Caco-2 (cell line): ENCODE results near the gene NOP53. TPM values are rescaled to one million over a fixed set of nuclear protein-coding genes. Genes with fewer than 3 reads are reported as not detected.
"Not testable (repeated sequence)": the region's sequence is repeated elsewhere in the genome, so short reads cannot be mapped to it uniquely, and the experiment has no call there.

ENCODE experiments used
- BruUV-seq: library from RNA; stranded (reverse); fragments of 400-500 nt; replicated peaks from 2 replicates; lab custom pipeline; 2021; lab: Mats Ljungman, UMichigan
- CTCF ChIA-PET: fragments of 300-600 bp; sonication (Branson Sonifier 250); formaldehyde crosslinking; loops from one replicate; lab custom pipeline; 2022; ENCODE audit warnings: antibody characterized with exemption; lab: Charles Lee
- POLR2A ChIA-PET: fragments of 300-600 bp; sonication (Branson Sonifier 250); formaldehyde crosslinking; loops from one replicate; lab custom pipeline; 2022; ENCODE audit warnings: antibody characterized with exemption; lab: Charles Lee
- DNase-seq, 2 experiments: peaks; one replicate each; pipeline versions ENCODE4 v3.0.0 to v3.0.0-alpha.2; 2020 to 2022
- H3K27me3 ChIP-seq: replicated peaks from 2 replicates; pipeline ENCODE4 v1.6.0; 2011; ENCODE audit warnings: low read length; ENCODE audit not compliant: control insufficient read depth, insufficient read depth
- H3K36me3 ChIP-seq: 2 replicates; pipeline ENCODE4 v1.5.1; 2011; ENCODE audit warnings: low read length; ENCODE audit not compliant: control insufficient read depth, insufficient read depth
- H3K4me1 ChIP-seq: fragments of 250-450 bp; sonication (Bioruptor Pico); 2 replicates; pipeline ENCODE4 v1.5.1; 2020; ENCODE audit warnings: mild to moderate bottlenecking
- H3K4me3 ChIP-seq: 2 replicates; pipeline ENCODE4 v1.5.1; 2011; ENCODE audit warnings: low read depth, mild to moderate bottlenecking, control low read depth, low read length
- H3K9me3 ChIP-seq: fragments of 250-450 bp; sonication (Bioruptor Pico); 2 replicates; pipeline ENCODE4 v1.5.1; 2020; ENCODE audit warnings: mild to moderate bottlenecking, moderate library complexity
- H3K27ac Mint-ChIP-seq: one replicate; pipeline ENCODE4 v1.8.0; 2022; ENCODE audit warnings: mixed read lengths; ENCODE audit not compliant: unreplicated experiment
- H3K27me3 Mint-ChIP-seq: one replicate; pipeline ENCODE4 v1.8.0; 2022; ENCODE audit warnings: mixed read lengths; ENCODE audit not compliant: insufficient read depth, unreplicated experiment
- H3K36me3 Mint-ChIP-seq: one replicate; pipeline ENCODE4 v1.8.0; 2022; ENCODE audit warnings: mild to moderate bottlenecking, mixed read lengths; ENCODE audit not compliant: insufficient read depth, unreplicated experiment
- H3K4me1 Mint-ChIP-seq: one replicate; pipeline ENCODE4 v1.8.0; 2022; ENCODE audit warnings: low read depth, mixed read lengths; ENCODE audit not compliant: unreplicated experiment
- H3K4me3 Mint-ChIP-seq: one replicate; pipeline ENCODE4 v1.8.0; 2022; ENCODE audit warnings: mild to moderate bottlenecking, moderate library complexity, mixed read lengths; ENCODE audit not compliant: unreplicated experiment
- H3K9me3 Mint-ChIP-seq: one replicate; pipeline ENCODE4 v1.8.0; 2022; ENCODE audit warnings: mixed read lengths; ENCODE audit not compliant: unreplicated experiment
- intact Hi-C: fragments of 100-400 bp; cut with micrococcal nuclease; formaldehyde crosslinking; loops from one replicate; pipeline ENCODE4 v1.10.0; 2022; ENCODE audit not compliant: unreplicated experiment
- total RNA-seq: library from RNA; stranded (reverse); gene quantifications from 2 replicates; pipeline ENCODE4 v1.2.3, GENCODE V29; 2022
- TF ChIP-seq, protein P1 (sequence below), 2 experiments: fragments of 200-600 bp in 1 of 2; IDR thresholded peaks; 1 replicate in 1 of 2; 2 replicates in 1 of 2; pipeline versions ENCODE4 v1.5.1 to v1.8.0; 2011 to 2022; ENCODE audit warnings: antibody characterized with exemption in 1 of 2, control low read depth in 1 of 2, inconsistent platforms in 1 of 2, low read depth in 1 of 2, low read length in 1 of 2, mild to moderate bottlenecking in 1 of 2, moderate library complexity in 1 of 2; ENCODE audit not compliant: insufficient read depth in 1 of 2, severe bottlenecking in 1 of 2, unreplicated experiment in 1 of 2

Gene NOP53
- total RNA-seq, 1 experiment from 2014 or later: 347 TPM

DNA sequence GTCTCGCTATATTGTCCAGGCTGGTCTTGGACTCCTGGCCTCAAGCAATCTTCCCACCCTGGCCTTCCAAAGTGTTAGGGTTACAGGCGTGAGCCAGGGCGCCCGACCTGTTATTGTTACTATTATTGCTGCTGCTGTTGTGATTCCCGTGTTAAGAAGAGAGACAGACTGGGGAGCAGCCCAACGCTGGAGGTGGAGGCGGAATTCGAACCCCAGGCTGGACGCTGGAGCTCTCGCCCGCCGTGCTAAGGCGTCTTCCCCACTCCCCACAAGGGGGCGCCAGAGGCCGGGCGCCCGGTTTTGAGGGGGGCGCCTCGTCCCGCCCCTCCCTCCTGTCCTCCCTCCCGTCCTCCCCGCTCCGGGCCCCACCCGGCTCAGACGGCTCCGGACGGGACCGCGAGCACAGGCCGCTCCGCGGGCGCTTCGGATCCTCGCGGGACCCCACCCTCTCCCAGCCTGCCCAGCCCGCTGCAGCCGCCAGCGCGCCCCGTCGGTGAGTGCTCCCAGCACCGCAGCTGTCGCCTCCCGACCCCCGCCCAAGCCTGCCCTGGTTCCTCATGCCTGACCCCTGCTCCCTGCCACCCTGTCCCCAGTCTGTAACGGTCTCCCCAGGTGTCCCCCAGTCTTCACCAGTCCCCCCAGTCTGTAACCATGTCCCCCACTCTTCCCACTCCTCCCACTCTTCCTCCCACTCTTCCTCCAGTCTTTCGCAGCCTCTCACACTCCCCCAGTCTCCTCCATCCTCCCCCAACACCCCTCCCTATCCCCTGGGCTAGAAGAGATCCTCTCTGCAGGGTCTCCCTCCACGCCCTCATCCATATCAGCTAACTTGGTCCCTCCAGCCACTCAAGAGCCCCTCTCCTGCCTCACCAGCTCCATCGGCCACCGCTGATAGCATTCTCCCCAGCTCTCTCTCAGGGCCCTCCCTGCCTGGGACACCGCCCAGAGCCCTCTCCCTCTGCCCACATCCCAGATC lies 32.0 kb upstream of the NOP53 start, which contains the start of gene EHD2:
Gene EHD2 (plus strand): TSS at position 377 of the 976 bp plus-strand sequence. CDS start 3,191 bp downstream, outside the sequence.
- Mint-ChIP-seq H3K27ac (peak within 1 kb of the TSS; percentile 12), H3K9me3 (no peaks in the 10 kb centered on the region), H3K4me3 (peak within 1 kb of the TSS; percentile 77), H3K36me3 (peaks cover 7% of the 10 kb centered on the region), H3K27me3 (no peaks in the 10 kb centered on the region), H3K4me1 (peaks cover 10% of the 10 kb centered on the region)
- Histone ChIP-seq H3K27me3 (no peaks in the 10 kb centered on the region), H3K36me3 (no peaks in the 10 kb centered on the region), H3K4me3 (peak within 1 kb of the TSS; percentile 33), H3K9me3 (no peaks in the 10 kb centered on the region), H3K4me1 (0 out of 2 replicates have a peak, but pooled peaks cover 4% of the 10 kb centered on the region)
- intact Hi-C loops: loop anchor here (1.0 to 2.0 kb wide), 2 partner anchors 30 to 75 kb away; no protein-coding TSS in a partner anchor
- no TSS peak for BruUV-seq
- POLR2A ChIA-PET: no interaction called here
- peak in 1 of 2 experiments; percentile 74 for DNase-seq
- TF ChIP-seq, protein P1, sequence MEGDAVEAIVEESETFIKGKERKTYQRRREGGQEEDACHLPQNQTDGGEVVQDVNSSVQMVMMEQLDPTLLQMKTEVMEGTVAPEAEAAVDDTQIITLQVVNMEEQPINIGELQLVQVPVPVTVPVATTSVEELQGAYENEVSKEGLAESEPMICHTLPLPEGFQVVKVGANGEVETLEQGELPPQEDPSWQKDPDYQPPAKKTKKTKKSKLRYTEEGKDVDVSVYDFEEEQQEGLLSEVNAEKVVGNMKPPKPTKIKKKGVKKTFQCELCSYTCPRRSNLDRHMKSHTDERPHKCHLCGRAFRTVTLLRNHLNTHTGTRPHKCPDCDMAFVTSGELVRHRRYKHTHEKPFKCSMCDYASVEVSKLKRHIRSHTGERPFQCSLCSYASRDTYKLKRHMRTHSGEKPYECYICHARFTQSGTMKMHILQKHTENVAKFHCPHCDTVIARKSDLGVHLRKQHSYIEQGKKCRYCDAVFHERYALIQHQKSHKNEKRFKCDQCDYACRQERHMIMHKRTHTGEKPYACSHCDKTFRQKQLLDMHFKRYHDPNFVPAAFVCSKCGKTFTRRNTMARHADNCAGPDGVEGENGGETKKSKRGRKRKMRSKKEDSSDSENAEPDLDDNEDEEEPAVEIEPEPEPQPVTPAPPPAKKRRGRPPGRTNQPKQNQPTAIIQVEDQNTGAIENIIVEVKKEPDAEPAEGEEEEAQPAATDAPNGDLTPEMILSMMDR (IDR thresholded peaks at IDR 0.05; ENCODE audit: insufficient read depth in 1 of 2, low read depth in 1 of 2, low read length in 1 of 2, severe bottlenecking in 1 of 2, unreplicated experiment in 1 of 2): peak; percentile 90 to 98
- CTCF ChIA-PET: interaction anchor here (0.6 to 2.7 kb wide), 22 partner anchors 8 to 285 kb away, joined by 3 to 43 read pairs (median 4); partner anchors contain the start of genes KPTN and NOP53

DNA sequence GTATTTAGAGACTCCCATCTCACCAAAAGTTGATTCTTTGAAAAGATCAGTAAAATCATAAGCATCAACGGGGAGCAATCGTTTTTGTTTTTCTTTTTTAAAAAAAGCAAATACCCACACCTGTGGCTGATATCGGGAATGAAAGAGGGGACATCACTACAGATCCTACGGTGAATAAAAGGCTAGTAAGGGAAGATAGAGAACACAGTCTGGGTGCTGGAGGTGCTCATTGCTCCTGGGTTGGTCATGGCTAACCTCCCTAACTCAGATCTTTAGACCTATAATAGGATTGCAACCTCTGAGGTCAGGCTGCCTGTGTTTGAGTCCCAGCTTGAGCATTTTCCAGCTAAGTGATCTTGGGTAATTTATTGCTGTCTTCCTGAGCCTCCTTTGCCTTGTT lies 31.0 kb upstream of the NOP53 start:
- no peaks in the 10 kb centered on the region for H3K27me3 ChIP-seq
- Mint-ChIP-seq H3K36me3 (peaks cover 13% of the 10 kb centered on the region), H3K4me1 (peaks cover 16% of the 10 kb centered on the region), H3K27ac (no peak overlapping the region), H3K9me3 (no peaks in the 10 kb centered on the region), H3K4me3 (peak overlapping the region; percentile 77), H3K27me3 (no peaks in the 10 kb centered on the region)
- intact Hi-C loops: no loop called here
- no peak for DNase-seq
- ChIA-PET POLR2A (no interaction called here), CTCF (interaction anchor here (0.6 to 2.0 kb wide), 4 partner anchors 9 to 278 kb away, joined by 3 to 14 read pairs (median 6); no protein-coding TSS in a partner anchor)
- no peak overlapping the region for H3K4me3 ChIP-seq
- TSS peak; percentile 68 for BruUV-seq
- no peaks in the 10 kb centered on the region for H3K36me3 ChIP-seq
- H3K9me3 ChIP-seq: no peaks in the 10 kb centered on the region
- 0 out of 2 replicates have a peak, but pooled peaks cover 7% of the 10 kb centered on the region for H3K4me1 ChIP-seq
- TF ChIP-seq, protein P1 (IDR thresholded peaks at IDR 0.05; ENCODE audit: insufficient read depth in 1 of 2, low read depth in 1 of 2, low read length in 1 of 2, severe bottlenecking in 1 of 2, unreplicated experiment in 1 of 2): no peak

DNA sequence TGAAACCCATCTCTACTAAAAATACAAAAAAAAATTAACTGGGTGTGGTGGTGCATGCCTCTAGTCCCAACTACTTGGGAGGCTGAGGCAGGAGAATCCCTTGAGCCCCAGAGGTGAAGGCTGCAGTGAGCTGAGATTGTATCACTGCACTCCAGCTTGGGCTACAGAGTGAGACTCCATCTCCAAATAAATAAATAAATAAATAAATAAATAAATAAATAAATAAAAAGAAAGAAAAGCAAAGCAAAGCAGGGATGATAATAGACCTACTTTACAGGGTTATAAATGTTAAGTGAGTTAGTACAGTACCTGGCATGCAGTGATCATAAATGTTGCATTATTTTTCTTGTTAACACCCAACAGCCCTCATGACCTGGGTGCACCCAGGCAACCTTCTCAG lies 30.5 kb upstream of the NOP53 start:
- Mint-ChIP-seq H3K36me3 (peaks cover 13% of the 10 kb centered on the region), H3K4me1 (peaks cover 16% of the 10 kb centered on the region)
- H3K9me3 ChIP-seq, H3K36me3 ChIP-seq, DNase-seq, H3K4me1 ChIP-seq, BruUV-seq, H3K4me3 Mint-ChIP-seq, H3K27ac Mint-ChIP-seq, H3K27me3 Mint-ChIP-seq, H3K9me3 Mint-ChIP-seq, intact Hi-C loops, H3K27me3 ChIP-seq, POLR2A ChIA-PET, H3K4me3 ChIP-seq: not testable (repeated sequence)
- CTCF ChIA-PET: interaction anchor here (1.3 kb wide), 1 partner anchor 278 kb away, joined by 4 read pairs; no protein-coding TSS in a partner anchor
